NCI-H2171 (cell line): Measurements from ENCODE around the gene MLNR.

Experiments
- DNase-seq: peaks from one replicate; lab custom pipeline; 2025; lab: John Stamatoyannopoulos, UW

Gene MLNR

GRCh38 chr13:49226613-49227012 is 6.5 kb downstream of the MLNR start:
- DNase-seq, result no peak

- no peak for DNase-seq
Measured at GRCh38 chr13:49234741-49235140, 14.6 kb downstream of the MLNR start.

GRCh38 chr13:49235856-49236431 is 15.8 kb downstream of the MLNR start:
- no peak for DNase-seq

- no peak for DNase-seq
Measured at GRCh38 chr13:49238621-49239020, 18.5 kb downstream of the MLNR start.

- no peak for DNase-seq
Measured at GRCh38 chr13:49240017-49240416, 19.9 kb downstream of the MLNR start.

- DNase-seq, result no peak
Measured at GRCh38 chr13:49241296-49241695, 21.2 kb downstream of the MLNR start.

GRCh38 chr13:49245101-49245500 is 25.0 kb downstream of the MLNR start:
- no peak for DNase-seq

- no peak for DNase-seq
Measured at GRCh38 chr13:49246850-49247642, 26.9 kb downstream of the MLNR start.

GRCh38 chr13:49247643-49248621 is 27.8 kb downstream of the MLNR start, which contains the start of gene CDADC1:
TSS of gene CDADC1 (plus strand) at chr13:49247925. CDS start at chr13:49248038, 113 bp downstream.
- DNase-seq, result peak; percentile 80

GRCh38 chr13:49248622-49249002 is 28.5 kb downstream of the MLNR start:
- DNase-seq, result no peak

- DNase-seq, result no peak
Measured at GRCh38 chr13:49251326-49251725, 31.2 kb downstream of the MLNR start.

GRCh38 chr13:49253310-49253709 is 33.2 kb downstream of the MLNR start:
- DNase-seq, result no peak

GRCh38 chr13:49254007-49254406 is 33.9 kb downstream of the MLNR start:
- no peak for DNase-seq

GRCh38 chr13:49256841-49257240 is 36.7 kb downstream of the MLNR start:
- DNase-seq, result no peak

GRCh38 chr13:49258089-49258796 is 38.1 kb downstream of the MLNR start:
- DNase-seq, result no peak

- DNase-seq, result no peak
Measured at GRCh38 chr13:49259586-49259985, 39.4 kb downstream of the MLNR start.

- no peak for DNase-seq
Measured at GRCh38 chr13:49262634-49263033, 42.5 kb downstream of the MLNR start.

- no peak for DNase-seq
Measured at GRCh38 chr13:49265822-49266221, 45.7 kb downstream of the MLNR start.

- no peak for DNase-seq
Measured at GRCh38 chr13:49271264-49271663, 51.1 kb downstream of the MLNR start.
